Measurements from ENCODE around the gene KLK8.

Gene KLK8

GRCh38 chr19:50982186-50982585 lies 19.2 kb downstream of the KLK8 start:
- no peak for TF ChIP-seq GATA2 (IDR thresholded peaks at IDR 0.05; ENCODE audit: low read depth, low read length)
- TF ChIP-seq GATA3 (IDR thresholded peaks at IDR 0.05; ENCODE audit: low read depth, low read length), result no peak

- TF ChIP-seq GATA2 (IDR thresholded peaks at IDR 0.05; ENCODE audit: low read depth, low read length) (no peak), GATA3 (IDR thresholded peaks at IDR 0.05; ENCODE audit: low read depth, low read length) (no peak)
These were observed 19.7 kb downstream of the KLK8 start for GRCh38 chr19:50981587-50982146.

- no peak for TF ChIP-seq GATA2 (IDR thresholded peaks at IDR 0.05; ENCODE audit: low read depth, low read length)
- TF ChIP-seq GATA3 (IDR thresholded peaks at IDR 0.05; ENCODE audit: low read depth, low read length), result no peak
These were observed 21.2 kb downstream of the KLK8 start for GRCh38 chr19:50980208-50980607.

- no peak for TF ChIP-seq GATA2 (IDR thresholded peaks at IDR 0.05; ENCODE audit: low read depth, low read length)
- no peak for TF ChIP-seq GATA3 (IDR thresholded peaks at IDR 0.05; ENCODE audit: low read depth, low read length)
These were observed 21.6 kb downstream of the KLK8 start for GRCh38 chr19:50979758-50980157.

GRCh38 chr19:50978772-50979390 lies 22.5 kb downstream of the KLK8 start:
- TF ChIP-seq GATA2 (IDR thresholded peaks at IDR 0.05; ENCODE audit: low read depth, low read length) (no peak), GATA3 (IDR thresholded peaks at IDR 0.05; ENCODE audit: low read depth, low read length) (no peak)

- TF ChIP-seq GATA3 (IDR thresholded peaks at IDR 0.05; ENCODE audit: low read depth, low read length), result no peak
- TF ChIP-seq GATA2 (IDR thresholded peaks at IDR 0.05; ENCODE audit: low read depth, low read length), result no peak
These were observed 23.8 kb downstream of the KLK8 start for GRCh38 chr19:50977626-50978025.

GRCh38 chr19:50975766-50976165 lies 25.6 kb downstream of the KLK8 start:
- TF ChIP-seq GATA3 (IDR thresholded peaks at IDR 0.05; ENCODE audit: low read depth, low read length) (no peak), GATA2 (IDR thresholded peaks at IDR 0.05; ENCODE audit: low read depth, low read length) (no peak)

- TF ChIP-seq GATA2 (IDR thresholded peaks at IDR 0.05; ENCODE audit: low read depth, low read length), result no peak
- no peak for TF ChIP-seq GATA3 (IDR thresholded peaks at IDR 0.05; ENCODE audit: low read depth, low read length)
These were observed 26.5 kb downstream of the KLK8 start for GRCh38 chr19:50974702-50975556.

- TF ChIP-seq GATA2 (IDR thresholded peaks at IDR 0.05; ENCODE audit: low read depth, low read length), result no peak
- TF ChIP-seq GATA3 (IDR thresholded peaks at IDR 0.05; ENCODE audit: low read depth, low read length), result no peak
These were observed 28.5 kb downstream of the KLK8 start for GRCh38 chr19:50972795-50973376.

GRCh38 chr19:50969413-50969760 lies 32.0 kb downstream of the KLK8 start, which contains the start of gene KLK6:
Gene KLK6 (minus strand): TSS chr19:50969591. CDS start chr19:50968104, 1,487 bp downstream.
- TF ChIP-seq GATA2 (IDR thresholded peaks at IDR 0.05; ENCODE audit: low read depth, low read length) (no peak), GATA3 (IDR thresholded peaks at IDR 0.05; ENCODE audit: low read depth, low read length) (no peak)

GRCh38 chr19:50968716-50969412 lies 32.5 kb downstream of the KLK8 start:
- no peak for TF ChIP-seq GATA2 (IDR thresholded peaks at IDR 0.05; ENCODE audit: low read depth, low read length)
- no peak for TF ChIP-seq GATA3 (IDR thresholded peaks at IDR 0.05; ENCODE audit: low read depth, low read length)

GRCh38 chr19:50967929-50968715 lies 33.3 kb downstream of the KLK8 start:
- TF ChIP-seq GATA3 (IDR thresholded peaks at IDR 0.05; ENCODE audit: low read depth, low read length) (no peak), GATA2 (IDR thresholded peaks at IDR 0.05; ENCODE audit: low read depth, low read length) (no peak)

GRCh38 chr19:50964266-50964665 lies 37.1 kb downstream of the KLK8 start:
- TF ChIP-seq GATA2 (IDR thresholded peaks at IDR 0.05; ENCODE audit: low read depth, low read length), result no peak
- TF ChIP-seq GATA3 (IDR thresholded peaks at IDR 0.05; ENCODE audit: low read depth, low read length), result no peak

Data from SH-SY5Y (cell line).